ENCODE data around the gene ATRNL1. TPM values are rescaled to one million over a fixed set of nuclear protein-coding genes. Genes with fewer than 3 reads are reported as not detected.

The ATRNL1 gene
- total RNA-seq, 1 experiment from 2014 or later = 1.3 TPM

DNA sequence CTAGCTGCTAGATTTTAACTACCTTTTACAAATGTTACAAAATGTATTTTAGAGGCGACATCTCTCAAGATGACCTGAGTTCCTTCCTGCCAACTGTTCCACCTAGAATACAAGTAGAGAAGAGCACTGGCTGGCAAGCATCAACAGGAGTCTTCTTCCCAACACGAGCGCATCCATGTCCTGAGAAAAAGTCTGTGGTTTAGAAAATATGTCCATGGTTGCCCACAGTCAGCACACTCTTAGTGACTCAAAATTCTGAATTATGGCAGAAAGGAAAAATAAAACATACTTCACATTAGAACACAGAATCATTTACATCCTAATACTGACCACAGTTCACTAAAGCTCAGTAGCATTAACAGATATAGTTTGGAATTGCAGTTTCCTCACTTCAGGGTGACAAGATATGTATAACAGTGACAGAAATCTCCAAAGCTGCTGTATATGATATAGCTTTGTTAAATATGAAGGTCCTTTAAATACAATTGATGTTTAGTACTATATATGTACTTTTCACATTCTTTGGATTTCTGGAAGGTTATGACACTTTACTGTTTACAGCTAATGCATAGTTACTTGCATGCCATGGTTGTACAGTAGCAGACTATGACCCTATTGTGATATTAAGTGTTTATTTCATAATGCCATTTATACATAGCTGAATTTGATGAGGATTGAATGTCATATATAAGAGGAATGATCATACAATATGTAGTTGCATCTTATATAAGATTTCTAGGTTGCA is 852.7 kb downstream of the ATRNL1 start:
- ATAC-seq = no peak
- Histone ChIP-seq H3K9me2 (ENCODE audit: insufficient read depth) (no peaks in the 10 kb centered on the region), H4K20me1 (ENCODE audit: insufficient read depth) (no peaks in the 10 kb centered on the region), H3K36me3 (ENCODE audit: control insufficient read depth in 1 of 2, insufficient read depth in 2 of 2, low read length in 2 of 2) (no peaks in the 10 kb centered on the region), H3K4me2 (ENCODE audit: low read length) (no peak overlapping the region), H3K27ac (ENCODE audit: low read depth, low read length) (no peak overlapping the region), H3K27me3 (ENCODE audit: insufficient read depth, low read length) (peaks cover 19% of the 10 kb centered on the region), H3K4me3 (replicated peaks in 1 of 2; ENCODE audit: low read depth in 1 of 2, low read length in 2 of 2) (no peak overlapping the region), H2AFZ (ENCODE audit: low read depth, low read length, poor library complexity, severe bottlenecking) (no peak overlapping the region), H3K4me1 (ENCODE audit: control insufficient read depth in 1 of 2, insufficient read depth in 2 of 2, low read length in 2 of 2) (no peaks in the 10 kb centered on the region), H3K9me3 (ENCODE audit: control insufficient read depth in 1 of 2, insufficient read depth in 1 of 2, low read depth in 1 of 2, low read length in 2 of 2) (no peaks in the 10 kb centered on the region), H3K79me2 (ENCODE audit: insufficient read depth, low read length) (no peaks in the 10 kb centered on the region), H3K9ac (ENCODE audit: low read length) (no peak overlapping the region)
- DNase-seq (ENCODE audit: low read depth, low spot score) = no peak
- ChIA-PET POLR2A (no interaction called here), RAD21 (ENCODE audit: low non-redundant PET in 1 of 2, low total read pairs in 2 of 2, uncharacterized antibody in 2 of 2, unreplicated experiment in 2 of 2) (no interaction called here), CTCF (no interaction called here)
- TF ChIP-seq TCF7L2 (IDR thresholded peaks at IDR 0.05; ENCODE audit: borderline replicate concordance, extremely low read depth, insufficient read depth, insufficient read length) = no peak
- TF ChIP-seq SIN3A (IDR thresholded peaks at IDR 0.05; ENCODE audit: low read depth) = no peak
- TF ChIP-seq EGR1 (IDR thresholded peaks at IDR 0.05; ENCODE audit: low read depth) = no peak
- TF ChIP-seq RAD21 (IDR thresholded peaks at IDR 0.05; ENCODE audit: low read depth) = no peak
- TF ChIP-seq, protein P1, sequence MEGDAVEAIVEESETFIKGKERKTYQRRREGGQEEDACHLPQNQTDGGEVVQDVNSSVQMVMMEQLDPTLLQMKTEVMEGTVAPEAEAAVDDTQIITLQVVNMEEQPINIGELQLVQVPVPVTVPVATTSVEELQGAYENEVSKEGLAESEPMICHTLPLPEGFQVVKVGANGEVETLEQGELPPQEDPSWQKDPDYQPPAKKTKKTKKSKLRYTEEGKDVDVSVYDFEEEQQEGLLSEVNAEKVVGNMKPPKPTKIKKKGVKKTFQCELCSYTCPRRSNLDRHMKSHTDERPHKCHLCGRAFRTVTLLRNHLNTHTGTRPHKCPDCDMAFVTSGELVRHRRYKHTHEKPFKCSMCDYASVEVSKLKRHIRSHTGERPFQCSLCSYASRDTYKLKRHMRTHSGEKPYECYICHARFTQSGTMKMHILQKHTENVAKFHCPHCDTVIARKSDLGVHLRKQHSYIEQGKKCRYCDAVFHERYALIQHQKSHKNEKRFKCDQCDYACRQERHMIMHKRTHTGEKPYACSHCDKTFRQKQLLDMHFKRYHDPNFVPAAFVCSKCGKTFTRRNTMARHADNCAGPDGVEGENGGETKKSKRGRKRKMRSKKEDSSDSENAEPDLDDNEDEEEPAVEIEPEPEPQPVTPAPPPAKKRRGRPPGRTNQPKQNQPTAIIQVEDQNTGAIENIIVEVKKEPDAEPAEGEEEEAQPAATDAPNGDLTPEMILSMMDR (IDR thresholded peaks at IDR 0.05 in 2 of 3, conservative IDR thresholded peaks at IDR 0.05 in 1 of 3; ENCODE audit: borderline replicate concordance in 1 of 3, insufficient read depth in 1 of 3, low read depth in 2 of 3, low read length in 2 of 3) = no peak
- TF ChIP-seq SP1 (IDR thresholded peaks at IDR 0.05; ENCODE audit: low read depth) = no peak
- TF ChIP-seq ELF1 (IDR thresholded peaks at IDR 0.05; ENCODE audit: borderline replicate concordance, low read depth) = no peak
- TF ChIP-seq JUND (IDR thresholded peaks at IDR 0.05) = no peak
- TF ChIP-seq POLR2AphosphoS5 (IDR thresholded peaks at IDR 0.05; ENCODE audit: low read depth, low read length) = no peak
- no peak for TF ChIP-seq SRF (IDR thresholded peaks at IDR 0.05; ENCODE audit: low read depth)
- no peak for TF ChIP-seq ZFX (IDR thresholded peaks at IDR 0.05)
- no peak for TF ChIP-seq EZH2phosphoT487 (IDR thresholded peaks at IDR 0.05; ENCODE audit: borderline replicate concordance)
- no peak for TF ChIP-seq ZNF274 (IDR thresholded peaks at IDR 0.05; ENCODE audit: low read depth, low read length)
- no TSS peak for BruUV-seq (replicated peaks)
- intact Hi-C loops (cut with micrococcal nuclease) = loop anchor here (10.0 kb wide), 1 partner anchor 339 kb away; no protein-coding TSS in a partner anchor
